Neutrophil (primary cell): ENCODE measurements around the gene IFITM2.

Experiments used
- H3K27ac ChIP-seq: fragments of 200-600 bp; sonication (generic); 2 replicates; pipeline ENCODE4 v1.5.1; 2016; ENCODE audit warnings: mild to moderate bottlenecking, moderate library complexity
- H3K27me3 ChIP-seq: fragments of 200-600 bp; sonication (generic); 2 replicates; pipeline ENCODE4 v1.6.0; 2016; ENCODE audit warnings: mild to moderate bottlenecking
- H3K36me3 ChIP-seq: fragments of 200-600 bp; sonication (generic); 2 replicates; pipeline ENCODE4 v1.5.1; 2017
- H3K4me1 ChIP-seq, 2 experiments: fragments of 200-600 bp in 1 of 2; sonication (generic) in 1 of 2; 1 replicate in 1 of 2; 2 replicates in 1 of 2; pipeline versions ENCODE4 v1.5.1 to v1.6.1; 2013 to 2016; ENCODE audit warnings: low read depth in 1 of 2, low read length in 1 of 2, mild to moderate bottlenecking in 1 of 2, moderate library complexity in 1 of 2; ENCODE audit not compliant: control insufficient read depth in 1 of 2, insufficient read depth in 1 of 2
- H3K4me3 ChIP-seq, 2 experiments: fragments of 200-600 bp in 1 of 2; sonication (generic) in 1 of 2; 1 replicate in 1 of 2; 2 replicates in 1 of 2; pipeline ENCODE4 v1.5.1; 2013 to 2016; ENCODE audit warnings: low read depth in 1 of 2, low read length in 1 of 2, mild to moderate bottlenecking in 1 of 2, moderate library complexity in 1 of 2
- H3K9me3 ChIP-seq: fragments of 200-600 bp; sonication (generic); 2 replicates; pipeline ENCODE4 v1.5.1; 2016
- CTCF ChIP-seq: fragments of 200-600 bp; sonication (generic); IDR thresholded peaks from 2 replicates; pipeline ENCODE4 v1.5.1; 2016; ENCODE audit warnings: antibody characterized with exemption

The IFITM2 gene

GRCh38 chr11:280706-281485, 26.7 kb upstream of the IFITM2 start:
- Histone ChIP-seq H3K4me3 (peak overlapping the region; percentile 84), H3K9me3 (no peaks in the 10 kb centered on the region), H3K36me3 (peaks cover 51% of the 10 kb centered on the region), H3K4me1 (peaks cover 54 to 63% of the 10 kb centered on the region in 2 experiments), H3K27ac (peak overlapping the region; percentile 86), H3K27me3 (peaks cover 91% of the 10 kb centered on the region)
- no peak for TF ChIP-seq CTCF

GRCh38 chr11:281486-282161, 26.0 kb upstream of the IFITM2 start:
- H3K27me3 ChIP-seq, result peaks cover 97% of the 10 kb centered on the region
- no peak for TF ChIP-seq CTCF
- peaks cover 53% of the 10 kb centered on the region for H3K36me3 ChIP-seq
- H3K4me1 ChIP-seq, result peaks cover 54 to 56% of the 10 kb centered on the region in 2 experiments
- H3K4me3 ChIP-seq, result peak overlapping the region; percentile 84
- no peaks in the 10 kb centered on the region for H3K9me3 ChIP-seq
- H3K27ac ChIP-seq, result peak overlapping the region; percentile 86

GRCh38 chr11:282171-282570, 25.4 kb upstream of the IFITM2 start:
- Histone ChIP-seq H3K27ac (peak overlapping the region; percentile 86), H3K27me3 (peaks cover 97% of the 10 kb centered on the region)

GRCh38 chr11:282630-283360, 24.8 kb upstream of the IFITM2 start:
- H3K36me3 ChIP-seq, result peaks cover 53% of the 10 kb centered on the region
- no peak overlapping the region for H3K27ac ChIP-seq
- no peak for TF ChIP-seq CTCF
- no peaks in the 10 kb centered on the region for H3K9me3 ChIP-seq
- H3K4me3 ChIP-seq, result peak overlapping the region; percentile 84
- peaks cover 98% of the 10 kb centered on the region for H3K27me3 ChIP-seq
- H3K4me1 ChIP-seq, result peaks cover 53 to 54% of the 10 kb centered on the region in 2 experiments

More at GRCh38 chr11:282171-282570, 25.4 kb upstream of the IFITM2 start:
- Histone ChIP-seq H3K9me3 (no peaks in the 10 kb centered on the region), H3K4me3 (peak overlapping the region; percentile 84), H3K4me1 (peaks cover 54% of the 10 kb centered on the region in 2 experiments), H3K36me3 (peaks cover 53% of the 10 kb centered on the region)
- no peak for TF ChIP-seq CTCF

GRCh38 chr11:283405-284104, 24.1 kb upstream of the IFITM2 start:
- H3K4me3 ChIP-seq, result peak overlapping the region; percentile 7 to 17
- H3K27ac ChIP-seq, result peak overlapping the region; percentile 53
- H3K27me3 ChIP-seq, result peaks cover 98% of the 10 kb centered on the region
- peaks cover 49 to 52% of the 10 kb centered on the region in 2 experiments for H3K4me1 ChIP-seq
- H3K36me3 ChIP-seq, result peaks cover 53% of the 10 kb centered on the region
- no peak for TF ChIP-seq CTCF
- no peaks in the 10 kb centered on the region for H3K9me3 ChIP-seq
